SK-N-SH (cell line): ENCODE measurements around the gene APEH. TPM values are rescaled to one million over a fixed set of nuclear protein-coding genes. Genes with fewer than 3 reads are reported as not detected.

Source experiments
- CTCF ChIA-PET: fragments of 300-600, 350-600 bp; formaldehyde crosslinking; extraction: SDS; loops from one replicate; lab custom pipeline; 2021; lab: Yijun Ruan, JAX
- POLR2A ChIA-PET: fragments of 350-600 bp; sonication (Branson Sonifier 250); formaldehyde crosslinking; extraction: SDS; loops from one replicate; lab custom pipeline; 2020; ENCODE audit warnings: antibody characterized with exemption, inconsistent platforms; lab: Yijun Ruan, JAX
- DNase-seq: peaks from one replicate; pipeline ENCODE4 v3.0.0; 2012
- H2AFZ ChIP-seq: fragments of 200-600 bp; sonication (generic); 2 replicates; pipeline ENCODE4 v1.8.1; 2016; ENCODE audit warnings: antibody characterized with exemption, mild to moderate bottlenecking, low read depth
- H3F3A ChIP-seq: fragments of 200-600 bp; sonication (generic); replicated peaks from 2 replicates; pipeline ENCODE3; 2016; ENCODE audit warnings: antibody characterized with exemption, mild to moderate bottlenecking; ENCODE audit not compliant: insufficient read depth
- H3K27ac ChIP-seq, 2 experiments: fragments of 200-500 bp in 1 of 2; fragments of 200-600 bp in 1 of 2; sonication (Bioruptor generic) in 1 of 2; sonication (generic), shearing (Covaris generic) in 1 of 2; 2 replicates each; pipeline versions ENCODE4 v1.5.1 to v1.6.1; 2014 to 2016; ENCODE audit warnings: low read depth in 2 of 2, inconsistent platforms in 1 of 2, low read length in 1 of 2, mild to moderate bottlenecking in 1 of 2, mixed read lengths in 1 of 2
- H3K27me3 ChIP-seq: fragments of 200-600 bp; sonication (generic), shearing (Covaris generic); 2 replicates; pipeline ENCODE4 v1.6.1; 2016; ENCODE audit warnings: mixed run types; ENCODE audit not compliant: insufficient read depth
- H3K36me3 ChIP-seq, 2 experiments: fragments of 200-500 bp in 1 of 2; fragments of 200-600 bp in 1 of 2; sonication (Bioruptor generic) in 1 of 2; sonication (generic) in 1 of 2; replicated peaks in 1 of 2; 2 replicates each; pipeline versions ENCODE3 to v1.5.1; 2014 to 2016; ENCODE audit warnings: low read length in 1 of 2, mild to moderate bottlenecking in 1 of 2; ENCODE audit not compliant: insufficient read depth in 2 of 2, control insufficient read depth in 1 of 2
- H3K4me1 ChIP-seq, 2 experiments: fragments of 200-500 bp in 1 of 2; fragments of 200-600 bp in 1 of 2; sonication (Bioruptor generic) in 1 of 2; sonication (generic), shearing (Covaris generic) in 1 of 2; 2 replicates each; pipeline versions ENCODE4 v1.5.1 to v1.6.1; 2014 to 2016; ENCODE audit warnings: low read depth in 1 of 2, low read length in 1 of 2, mixed run types in 1 of 2; ENCODE audit not compliant: insufficient read depth in 2 of 2, control insufficient read depth in 1 of 2
- H3K4me2 ChIP-seq: fragments of 200-600 bp; sonication (generic), shearing (Covaris generic); 2 replicates; pipeline ENCODE4 v1.6.1; 2017; ENCODE audit warnings: mixed run types
- H3K4me3 ChIP-seq, 2 experiments: fragments of 200-500 bp in 1 of 2; fragments of 200-600 bp in 1 of 2; sonication (Bioruptor generic) in 1 of 2; sonication (generic), shearing (Covaris generic) in 1 of 2; 2 replicates each; pipeline versions ENCODE4 v1.5.1 to v1.8.1; 2014 to 2016; ENCODE audit warnings: low read depth in 2 of 2, inconsistent platforms in 1 of 2, low read length in 1 of 2, mild to moderate bottlenecking in 1 of 2, mixed read lengths in 1 of 2, moderate library complexity in 1 of 2
- H3K79me2 ChIP-seq: fragments of 200-600 bp; sonication (generic); 2 replicates; pipeline ENCODE4 v1.8.1; 2017; ENCODE audit warnings: mild to moderate bottlenecking; ENCODE audit not compliant: insufficient read depth
- H3K9ac ChIP-seq: fragments of 200-600 bp; sonication (generic); 2 replicates; pipeline ENCODE4 v1.6.1; 2017; ENCODE audit warnings: mixed run types
- H3K9me2 ChIP-seq: fragments of 200-600 bp; sonication (generic); 2 replicates; pipeline ENCODE4 v1.6.1; 2017; ENCODE audit warnings: mixed run types
- H3K9me3 ChIP-seq: fragments of 200-600 bp; sonication (generic); 2 replicates; pipeline ENCODE4 v1.6.1; 2017; ENCODE audit warnings: mixed run types, mild to moderate bottlenecking, moderate library complexity
- H4K20me1 ChIP-seq: fragments of 200-600 bp; sonication (generic); 2 replicates; pipeline ENCODE4 v1.6.1; 2017; ENCODE audit warnings: mild to moderate bottlenecking, mixed run types; ENCODE audit not compliant: insufficient read depth
- CHD2 ChIP-seq: fragments of 150-350 bp; IDR thresholded peaks from 2 replicates; pipeline ENCODE4 v1.6.1; 2018; ENCODE audit warnings: low read length; ENCODE audit not compliant: partially characterized antibody
- EP300 ChIP-seq, 2 experiments: IDR thresholded peaks; 2 replicates each; pipeline versions ENCODE4 v1.4.0 to v1.6.1; 2012; ENCODE audit warnings: borderline replicate concordance in 1 of 2, low read depth in 1 of 2, low read length in 1 of 2
- FOXJ3 ChIP-seq: sonication (generic); formaldehyde crosslinking; IDR thresholded peaks from 2 replicates; pipeline ENCODE4 v1.5.1; 2020; ENCODE audit warnings: mild to moderate bottlenecking, missing genetic modification reagents
- FOXM1 ChIP-seq: IDR thresholded peaks from 2 replicates; pipeline ENCODE4 v1.4.0; 2012; ENCODE audit warnings: low read depth, mild to moderate bottlenecking
- MAX ChIP-seq: IDR thresholded peaks from 2 replicates; pipeline ENCODE4 v1.4.0; 2012; ENCODE audit warnings: low read depth
- MEF2A ChIP-seq: IDR thresholded peaks from 2 replicates; pipeline ENCODE4 v1.4.0; 2012; ENCODE audit warnings: low read depth, borderline replicate concordance
- MXI1 ChIP-seq: IDR thresholded peaks from 2 replicates; pipeline ENCODE4 v1.6.1; 2012; ENCODE audit warnings: mild to moderate bottlenecking, low read depth, low read length, improper control_type of control experiment
- NRF1 ChIP-seq: IDR thresholded peaks from 2 replicates; pipeline ENCODE4 v1.6.1; 2012; ENCODE audit warnings: low read depth, mild to moderate bottlenecking, low read length
- RAD21 ChIP-seq: IDR thresholded peaks from 2 replicates; pipeline ENCODE4 v1.6.1; 2012; ENCODE audit warnings: mild to moderate bottlenecking, low read length
- REST ChIP-seq: IDR thresholded peaks from 2 replicates; pipeline ENCODE4 v1.6.1; 2012; ENCODE audit warnings: mild to moderate bottlenecking, low read depth, low read length, moderate library complexity
- RXRA ChIP-seq: IDR thresholded peaks from 2 replicates; pipeline ENCODE4 v1.4.0; 2012; ENCODE audit warnings: low read depth, mild to moderate bottlenecking, borderline replicate concordance
- SIN3A ChIP-seq: IDR thresholded peaks from 2 replicates; pipeline ENCODE4 v1.6.1; 2012; ENCODE audit warnings: low read depth, mild to moderate bottlenecking, low read length, moderate library complexity, borderline replicate concordance
- TCF12 ChIP-seq: IDR thresholded peaks from 2 replicates; pipeline ENCODE4 v1.4.0; 2012
- TEAD4 ChIP-seq: IDR thresholded peaks from 2 replicates; pipeline ENCODE4 v1.4.0; 2012; ENCODE audit warnings: mild to moderate bottlenecking, borderline replicate concordance; ENCODE audit not compliant: insufficient read depth
- USF2 ChIP-seq: fragments of 150-350 bp; IDR thresholded peaks from 2 replicates; pipeline ENCODE4 v1.6.1; 2017; ENCODE audit warnings: antibody characterized with exemption, low read length, low read depth, borderline replicate concordance
- WGBS: methylation state at CpG from one replicate; pipeline ENCODE4 v1.1.6; 2017; ENCODE audit warnings: low lambda C conversion rate; 5-methylcytosine and 5-hydroxymethylcytosine counted together
- polyA plus RNA-seq, 3 experiments: library from polyadenylated mRNA; depleted of rRNA; stranded (reverse); fragments of >200 nt; gene quantifications; 2 replicates each; pipeline ENCODE4 v1.2.3, GENCODE V29; 2012
- TF ChIP-seq, protein P1 (sequence below): fragments of 200-600 bp; sonication (generic); IDR thresholded peaks from 2 replicates; pipeline ENCODE4 v1.6.1; 2017; ENCODE audit warnings: antibody characterized with exemption, mild to moderate bottlenecking, moderate library complexity
- TF ChIP-seq, protein P2 (sequence below): IDR thresholded peaks from 2 replicates; pipeline ENCODE4 v1.4.0; 2012; ENCODE audit warnings: low read depth, borderline replicate concordance
- TF ChIP-seq, protein P3 (sequence below): IDR thresholded peaks from 2 replicates; pipeline ENCODE4 v1.4.0; 2012; ENCODE audit warnings: low read depth, borderline replicate concordance

APEH gene
- polyA plus RNA-seq, 1 of the 3 experiments (the other 2 are of a cell fraction), result 112 TPM

GRCh38 chr3:49661281-49661680 is 12.9 kb upstream of the APEH start:
- no peak overlapping the region for H2AFZ ChIP-seq
- H3K27me3 ChIP-seq, result no peaks in the 10 kb centered on the region
- TF ChIP-seq SIN3A (no peak), EP300 (IDR thresholded peaks at IDR 0.05; ENCODE audit: borderline replicate concordance in 1 of 2, low read depth in 1 of 2, low read length in 1 of 2) (no peak), RAD21 (no peak), FOXJ3 (CRISPR knock-in tag) (no peak), MXI1 (no peak), CHD2 (no peak), MAX (no peak), TCF12 (no peak), FOXM1 (no peak), REST (no peak), MEF2A (no peak), NRF1 (no peak), RXRA (no peak), USF2 (no peak), TEAD4 (no peak)
- TF ChIP-seq, protein P1, sequence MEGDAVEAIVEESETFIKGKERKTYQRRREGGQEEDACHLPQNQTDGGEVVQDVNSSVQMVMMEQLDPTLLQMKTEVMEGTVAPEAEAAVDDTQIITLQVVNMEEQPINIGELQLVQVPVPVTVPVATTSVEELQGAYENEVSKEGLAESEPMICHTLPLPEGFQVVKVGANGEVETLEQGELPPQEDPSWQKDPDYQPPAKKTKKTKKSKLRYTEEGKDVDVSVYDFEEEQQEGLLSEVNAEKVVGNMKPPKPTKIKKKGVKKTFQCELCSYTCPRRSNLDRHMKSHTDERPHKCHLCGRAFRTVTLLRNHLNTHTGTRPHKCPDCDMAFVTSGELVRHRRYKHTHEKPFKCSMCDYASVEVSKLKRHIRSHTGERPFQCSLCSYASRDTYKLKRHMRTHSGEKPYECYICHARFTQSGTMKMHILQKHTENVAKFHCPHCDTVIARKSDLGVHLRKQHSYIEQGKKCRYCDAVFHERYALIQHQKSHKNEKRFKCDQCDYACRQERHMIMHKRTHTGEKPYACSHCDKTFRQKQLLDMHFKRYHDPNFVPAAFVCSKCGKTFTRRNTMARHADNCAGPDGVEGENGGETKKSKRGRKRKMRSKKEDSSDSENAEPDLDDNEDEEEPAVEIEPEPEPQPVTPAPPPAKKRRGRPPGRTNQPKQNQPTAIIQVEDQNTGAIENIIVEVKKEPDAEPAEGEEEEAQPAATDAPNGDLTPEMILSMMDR, result no peak
- TF ChIP-seq, protein P2, sequence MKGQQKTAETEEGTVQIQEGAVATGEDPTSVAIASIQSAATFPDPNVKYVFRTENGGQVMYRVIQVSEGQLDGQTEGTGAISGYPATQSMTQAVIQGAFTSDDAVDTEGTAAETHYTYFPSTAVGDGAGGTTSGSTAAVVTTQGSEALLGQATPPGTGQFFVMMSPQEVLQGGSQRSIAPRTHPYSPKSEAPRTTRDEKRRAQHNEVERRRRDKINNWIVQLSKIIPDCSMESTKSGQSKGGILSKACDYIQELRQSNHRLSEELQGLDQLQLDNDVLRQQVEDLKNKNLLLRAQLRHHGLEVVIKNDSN, result no peak
- TF ChIP-seq, protein P3, sequence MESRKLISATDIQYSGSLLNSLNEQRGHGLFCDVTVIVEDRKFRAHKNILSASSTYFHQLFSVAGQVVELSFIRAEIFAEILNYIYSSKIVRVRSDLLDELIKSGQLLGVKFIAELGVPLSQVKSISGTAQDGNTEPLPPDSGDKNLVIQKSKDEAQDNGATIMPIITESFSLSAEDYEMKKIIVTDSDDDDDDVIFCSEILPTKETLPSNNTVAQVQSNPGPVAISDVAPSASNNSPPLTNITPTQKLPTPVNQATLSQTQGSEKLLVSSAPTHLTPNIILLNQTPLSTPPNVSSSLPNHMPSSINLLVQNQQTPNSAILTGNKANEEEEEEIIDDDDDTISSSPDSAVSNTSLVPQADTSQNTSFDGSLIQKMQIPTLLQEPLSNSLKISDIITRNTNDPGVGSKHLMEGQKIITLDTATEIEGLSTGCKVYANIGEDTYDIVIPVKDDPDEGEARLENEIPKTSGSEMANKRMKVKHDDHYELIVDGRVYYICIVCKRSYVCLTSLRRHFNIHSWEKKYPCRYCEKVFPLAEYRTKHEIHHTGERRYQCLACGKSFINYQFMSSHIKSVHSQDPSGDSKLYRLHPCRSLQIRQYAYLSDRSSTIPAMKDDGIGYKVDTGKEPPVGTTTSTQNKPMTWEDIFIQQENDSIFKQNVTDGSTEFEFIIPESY, result no peak
- H3K4me1 ChIP-seq, result peaks cover 0 to 4% of the 10 kb centered on the region in 2 experiments; a peak in 1 of 4 replicates
- no peak overlapping the region for H3K4me3 ChIP-seq
- CTCF ChIA-PET, result interaction anchor here (1.3 to 3.1 kb wide), 3 partner anchors 10 to 122 kb away, joined by 5 to 20 read pairs (median 15); no protein-coding TSS in a partner anchor
- no peak overlapping the region for H3K4me2 ChIP-seq
- no peaks in the 10 kb centered on the region for H3K36me3 ChIP-seq
- POLR2A ChIA-PET, result no interaction called here
- H3K9ac ChIP-seq, result no peak overlapping the region
- H3K79me2 ChIP-seq, result no peaks in the 10 kb centered on the region
- DNase-seq, result no peak
- H3K27ac ChIP-seq, result no peak overlapping the region
- no peaks in the 10 kb centered on the region for H3K9me3 ChIP-seq
- WGBS, result 100% methylated on average over 2 of the region's 14 CpGs
- no peaks in the 10 kb centered on the region for H3K9me2 ChIP-seq
- no peaks in the 10 kb centered on the region for H4K20me1 ChIP-seq
- no peaks in the 10 kb centered on the region for H3F3A ChIP-seq
